Neural progenitor cell (in vitro differentiated cells): ENCODE data around the gene PTCD2. TPM values are rescaled to one million over a fixed set of nuclear protein-coding genes. Genes with fewer than 3 reads are reported as not detected.

Experiments
- DNase-seq: peaks from one replicate; pipeline ENCODE4 v3.0.0-alpha.2; 2016; ENCODE audit warnings: low spot score
- H2AFZ ChIP-seq: fragments of 200-600 bp; sonication (generic); replicated peaks from 2 replicates; pipeline ENCODE4 v1.6.1; 2016; ENCODE audit warnings: antibody characterized with exemption
- H3F3A ChIP-seq: fragments of 200-600 bp; sonication (generic); 2 replicates; pipeline ENCODE4 v1.6.1; 2016; ENCODE audit warnings: antibody characterized with exemption, low read depth
- H3K27ac ChIP-seq: fragments of 200-600 bp; sonication (generic); 2 replicates; pipeline ENCODE4 v1.5.1; 2016; ENCODE audit warnings: mild to moderate bottlenecking
- H3K27me3 ChIP-seq: fragments of 200-600 bp; sonication (generic); 2 replicates; pipeline ENCODE4 v1.6.1; 2016; ENCODE audit warnings: mild to moderate bottlenecking, moderate library complexity
- H3K36me3 ChIP-seq: fragments of 200-600 bp; sonication (generic); 2 replicates; pipeline ENCODE4 v1.5.1; 2016
- H3K4me1 ChIP-seq: fragments of 200-600 bp; sonication (generic); 2 replicates; pipeline ENCODE4 v1.6.1; 2016; ENCODE audit warnings: mixed run types
- H3K4me2 ChIP-seq: fragments of 200-600 bp; sonication (generic); 2 replicates; pipeline ENCODE4 v1.6.1; 2016
- H3K4me3 ChIP-seq: fragments of 200-600 bp; sonication (generic); 2 replicates; pipeline ENCODE4 v1.5.1; 2016
- H3K79me2 ChIP-seq: fragments of 200-600 bp; sonication (generic); 2 replicates; pipeline ENCODE4 v1.6.1; 2016; ENCODE audit warnings: low read depth
- H3K9ac ChIP-seq: fragments of 200-600 bp; sonication (generic); 2 replicates; pipeline ENCODE4 v1.6.1; 2016
- H3K9me3 ChIP-seq: fragments of 200-600 bp; sonication (generic); 2 replicates; pipeline ENCODE4 v1.5.1; 2016; ENCODE audit warnings: low read depth
- H4K20me1 ChIP-seq: fragments of 200-600 bp; sonication (generic); 2 replicates; pipeline ENCODE4 v1.6.1; 2016; ENCODE audit warnings: low read depth
- H3K27ac Mint-ChIP-seq: 3 replicates; pipeline ENCODE4 v1.8.0; 2021; ENCODE audit warnings: mixed read lengths
- H3K27me3 Mint-ChIP-seq: 2 replicates; pipeline ENCODE4 v1.8.0; 2022; ENCODE audit warnings: low read depth, mild to moderate bottlenecking, inconsistent platforms, moderate library complexity, mixed read lengths; ENCODE audit not compliant: insufficient read depth
- H3K36me3 Mint-ChIP-seq: 3 replicates; pipeline ENCODE4 v1.8.0; 2021; ENCODE audit warnings: mixed read lengths
- H3K4me1 Mint-ChIP-seq: 3 replicates; pipeline ENCODE4 v1.8.0; 2021; ENCODE audit warnings: mixed read lengths
- H3K4me3 Mint-ChIP-seq: 3 replicates; pipeline ENCODE4 v1.8.0; 2021; ENCODE audit warnings: mild to moderate bottlenecking, moderate library complexity, mixed read lengths
- H3K9me3 Mint-ChIP-seq: 3 replicates; pipeline ENCODE4 v1.8.0; 2020; ENCODE audit warnings: mixed read lengths
- CTCF ChIP-seq: fragments of 200-600 bp; sonication (generic); IDR thresholded peaks from 2 replicates; pipeline ENCODE4 v1.5.1; 2017; ENCODE audit warnings: antibody characterized with exemption, mild to moderate bottlenecking
- EZH2 ChIP-seq: fragments of 200-600 bp; sonication (generic); IDR thresholded peaks from 2 replicates; pipeline ENCODE4 v1.6.1; 2017; ENCODE audit warnings: antibody characterized with exemption, mild to moderate bottlenecking, moderate library complexity
- EZH2phosphoT487 ChIP-seq: fragments of 200-600 bp; sonication (generic); IDR thresholded peaks from 2 replicates; pipeline ENCODE4 v1.6.1; 2017; ENCODE audit warnings: antibody characterized with exemption
- total RNA-seq: library from RNA; depleted of rRNA; stranded (reverse); fragments of >200 nt; gene quantifications from 2 replicates; pipeline ENCODE4 v1.2.3, GENCODE V29; 2015; ENCODE audit warnings: low replicate concordance

PTCD2 gene
- total RNA-seq, 1 donor from 2014 or later = 13.7 TPM

- Mint-ChIP-seq H3K27ac (peak overlapping the region; percentile 3), H3K36me3 (peaks cover 22% of the 10 kb centered on the region), H3K4me1 (peaks cover 34% of the 10 kb centered on the region), H3K4me3 (no peak overlapping the region), H3K27me3 (peaks cover 3% of the 10 kb centered on the region), H3K9me3 (peaks cover 2% of the 10 kb centered on the region)
- no peak overlapping the region for H2AFZ ChIP-seq
- no peaks in the 10 kb centered on the region for H3K27me3 ChIP-seq
- DNase-seq = peak; percentile 6
- H3K79me2 ChIP-seq = peaks cover 68% of the 10 kb centered on the region
- H3F3A ChIP-seq = peaks cover 61% of the 10 kb centered on the region
- no peaks in the 10 kb centered on the region for H3K9me3 ChIP-seq
- no peak overlapping the region for H3K4me3 ChIP-seq
- H3K4me2 ChIP-seq = no peak overlapping the region
- no peaks in the 10 kb centered on the region for H4K20me1 ChIP-seq
- TF ChIP-seq CTCF = no peak
- TF ChIP-seq EZH2 = no peak
- no peak for TF ChIP-seq EZH2phosphoT487
- no peaks in the 10 kb centered on the region for H3K36me3 ChIP-seq
- peak overlapping the region; percentile 78 for H3K27ac ChIP-seq
- peaks cover 43% of the 10 kb centered on the region for H3K4me1 ChIP-seq
- no peak overlapping the region for H3K9ac ChIP-seq
Observed at GRCh38 chr5:72305194-72306142, 14.7 kb upstream of the PTCD2 start.

GRCh38 chr5:72307573-72307967 is 12.6 kb upstream of the PTCD2 start:
- no peaks in the 10 kb centered on the region for H3K27me3 ChIP-seq
- H3K27ac ChIP-seq = peak overlapping the region; percentile 92
- H3K36me3 ChIP-seq = no peaks in the 10 kb centered on the region
- H3K27me3 Mint-ChIP-seq = peaks cover 3% of the 10 kb centered on the region
- peak overlapping the region; percentile 87 for H3K4me3 Mint-ChIP-seq
- H3K36me3 Mint-ChIP-seq = peaks cover 26% of the 10 kb centered on the region
- peaks cover 40% of the 10 kb centered on the region for H3F3A ChIP-seq
- H3K9me3 ChIP-seq = no peaks in the 10 kb centered on the region
- TF ChIP-seq EZH2phosphoT487 (no peak), CTCF (no peak), EZH2 (no peak)
- peaks cover 2% of the 10 kb centered on the region for H3K9me3 Mint-ChIP-seq
- H3K4me1 ChIP-seq = peaks cover 23% of the 10 kb centered on the region
- H3K9ac ChIP-seq = peak overlapping the region; percentile 71
- H3K4me2 ChIP-seq = peak overlapping the region; percentile 77
- H3K79me2 ChIP-seq = peaks cover 55% of the 10 kb centered on the region
- no peaks in the 10 kb centered on the region for H4K20me1 ChIP-seq
- peak overlapping the region; percentile 53 for H3K4me3 ChIP-seq
- H3K27ac Mint-ChIP-seq = peak overlapping the region; percentile 96
- H2AFZ ChIP-seq = no peak overlapping the region
- DNase-seq = no peak
- H3K4me1 Mint-ChIP-seq = peaks cover 19% of the 10 kb centered on the region

GRCh38 chr5:72307968-72308852 is 12.0 kb upstream of the PTCD2 start:
- Histone ChIP-seq H3K4me3 (peak overlapping the region; percentile 53), H3K9me3 (no peaks in the 10 kb centered on the region), H3K79me2 (peaks cover 52% of the 10 kb centered on the region), H3F3A (peaks cover 34% of the 10 kb centered on the region), H2AFZ (no peak overlapping the region), H3K4me1 (peaks cover 17% of the 10 kb centered on the region), H3K4me2 (peak overlapping the region; percentile 77), H3K36me3 (peaks cover 4% of the 10 kb centered on the region), H3K27ac (peak overlapping the region; percentile 92), H3K9ac (peak overlapping the region; percentile 71), H3K27me3 (no peaks in the 10 kb centered on the region), H4K20me1 (no peaks in the 10 kb centered on the region)
- Mint-ChIP-seq H3K27ac (peak overlapping the region; percentile 99), H3K4me3 (peak overlapping the region; percentile 87), H3K27me3 (peaks cover 3% of the 10 kb centered on the region), H3K36me3 (peaks cover 25% of the 10 kb centered on the region), H3K9me3 (no peaks in the 10 kb centered on the region), H3K4me1 (peaks cover 15% of the 10 kb centered on the region)
- peak; percentile 95 for DNase-seq
- TF ChIP-seq CTCF = peak; percentile 65
- TF ChIP-seq EZH2phosphoT487 = no peak
